Neuronal stem cell (in vitro differentiated cells): ENCODE data around the gene PIP5K1C.

ENCODE experiments used
- DNase-seq: peaks from one replicate; pipeline ENCODE4 v3.0.0-alpha.2; 2013; ENCODE audit warnings: low spot score
- H2AFZ ChIP-seq: one replicate; pipeline ENCODE4 v1.6.1; 2013; ENCODE audit warnings: mild to moderate bottlenecking, low read length, inconsistent platforms
- H2AK5ac ChIP-seq: 2 replicates; pipeline ENCODE4 v1.6.1; 2013; ENCODE audit warnings: low read depth, mild to moderate bottlenecking, inconsistent platforms, low read length, moderate library complexity, mixed read lengths
- H2BK120ac ChIP-seq: 2 replicates; pipeline ENCODE4 v1.6.1; 2013; ENCODE audit warnings: low read depth, mild to moderate bottlenecking, inconsistent platforms, low read length, moderate library complexity, mixed read lengths
- H2BK12ac ChIP-seq: one replicate; pipeline ENCODE4 v1.6.1; 2013; ENCODE audit warnings: low read length, inconsistent platforms
- H2BK15ac ChIP-seq: 2 replicates; pipeline ENCODE4 v1.6.1; 2013; ENCODE audit warnings: mild to moderate bottlenecking, low read length, inconsistent platforms, mixed read lengths
- H2BK5ac ChIP-seq: one replicate; pipeline ENCODE4 v1.6.1; 2013; ENCODE audit warnings: inconsistent platforms, mild to moderate bottlenecking, low read length, moderate library complexity
- H3K14ac ChIP-seq: one replicate; pipeline ENCODE4 v1.6.1; 2013; ENCODE audit warnings: low read length, inconsistent platforms
- H3K18ac ChIP-seq: 2 replicates; pipeline ENCODE4 v1.6.1; 2013; ENCODE audit warnings: low read length, inconsistent platforms
- H3K23ac ChIP-seq: 2 replicates; pipeline ENCODE4 v1.6.1; 2013; ENCODE audit warnings: low read depth, mild to moderate bottlenecking, mixed read lengths, low read length, inconsistent platforms; ENCODE audit not compliant: poor library complexity
- H3K27ac ChIP-seq: replicated peaks from 3 replicates; pipeline ENCODE4 v1.5.1; 2013; ENCODE audit warnings: low read length, inconsistent platforms
- H3K27me3 ChIP-seq, 3 experiments: 2 replicates each; pipeline ENCODE4 v1.6.1; 2013; ENCODE audit warnings: low read length in 3 of 3, mild to moderate bottlenecking in 2 of 3, inconsistent platforms in 1 of 3, low read depth in 1 of 3, mixed read lengths in 1 of 3, moderate library complexity in 1 of 3; ENCODE audit not compliant: control insufficient read depth in 3 of 3, insufficient read depth in 3 of 3
- H3K36me3 ChIP-seq, 2 donors: replicated peaks in 1 of 2; 2 replicates each; pipeline ENCODE4 v1.6.1; 2013; ENCODE audit warnings: low read length in 2 of 2; ENCODE audit not compliant: control insufficient read depth in 2 of 2, insufficient read depth in 2 of 2
- H3K4ac ChIP-seq: 2 replicates; pipeline ENCODE4 v1.6.1; 2013; ENCODE audit warnings: inconsistent platforms, mild to moderate bottlenecking, low read length, moderate library complexity
- H3K4me1 ChIP-seq, 2 donors: 1 replicate in 1 of 2; 2 replicates in 1 of 2; pipeline ENCODE4 v1.6.1; 2013; ENCODE audit warnings: low read length in 2 of 2, low read depth in 1 of 2; ENCODE audit not compliant: control insufficient read depth in 2 of 2, insufficient read depth in 1 of 2
- H3K4me2 ChIP-seq: one replicate; pipeline ENCODE4 v1.6.1; 2013; ENCODE audit warnings: mild to moderate bottlenecking, low read length, inconsistent platforms; ENCODE audit not compliant: insufficient read depth, poor library complexity, severe bottlenecking
- H3K4me3 ChIP-seq, 2 donors: 2 replicates each; pipeline ENCODE4 v1.5.1; 2013; ENCODE audit warnings: low read length in 2 of 2, mild to moderate bottlenecking in 2 of 2, inconsistent platforms in 1 of 2, moderate library complexity in 1 of 2
- H3K79me1 ChIP-seq: one replicate; pipeline ENCODE4 v1.6.1; 2013; ENCODE audit warnings: low read depth, mild to moderate bottlenecking, inconsistent platforms, low read length, moderate library complexity
- H3K9ac ChIP-seq: one replicate; pipeline ENCODE4 v1.6.1; 2013; ENCODE audit warnings: mild to moderate bottlenecking, low read depth, low read length, inconsistent platforms; ENCODE audit not compliant: poor library complexity
- H3K9me3 ChIP-seq, 2 donors: replicated peaks in 1 of 2; 2 replicates each; pipeline versions ENCODE3 to v1.6.1; 2013; ENCODE audit warnings: low read length in 2 of 2, mild to moderate bottlenecking in 2 of 2, inconsistent platforms in 1 of 2, low read depth in 1 of 2, mixed read lengths in 1 of 2, moderate library complexity in 1 of 2; ENCODE audit not compliant: control insufficient read depth in 2 of 2, insufficient read depth in 1 of 2
- H4K8ac ChIP-seq: one replicate; pipeline ENCODE4 v1.6.1; 2013; ENCODE audit warnings: low read depth, mild to moderate bottlenecking, inconsistent platforms, low read length, moderate library complexity
- H4K91ac ChIP-seq: one replicate; pipeline ENCODE4 v1.6.1; 2013; ENCODE audit warnings: low read length, low read depth, mild to moderate bottlenecking, inconsistent platforms; ENCODE audit not compliant: poor library complexity
- WGBS, 2 donors: extraction: QIAGEN DNeasy Blood & Tissue Kit; methylation state at CpG; one replicate each; pipeline ENCODE4 v1.1.7; 2013; ENCODE audit warnings: missing lambda C conversion rate in 2 of 2, mixed read lengths in 1 of 2; ENCODE audit not compliant: insufficient read length in 2 of 2, insufficient replicate concordance in 1 of 2; ENCODE audit errors: extremely low coverage in 2 of 2; 5-methylcytosine and 5-hydroxymethylcytosine counted together

Gene PIP5K1C

DNA sequence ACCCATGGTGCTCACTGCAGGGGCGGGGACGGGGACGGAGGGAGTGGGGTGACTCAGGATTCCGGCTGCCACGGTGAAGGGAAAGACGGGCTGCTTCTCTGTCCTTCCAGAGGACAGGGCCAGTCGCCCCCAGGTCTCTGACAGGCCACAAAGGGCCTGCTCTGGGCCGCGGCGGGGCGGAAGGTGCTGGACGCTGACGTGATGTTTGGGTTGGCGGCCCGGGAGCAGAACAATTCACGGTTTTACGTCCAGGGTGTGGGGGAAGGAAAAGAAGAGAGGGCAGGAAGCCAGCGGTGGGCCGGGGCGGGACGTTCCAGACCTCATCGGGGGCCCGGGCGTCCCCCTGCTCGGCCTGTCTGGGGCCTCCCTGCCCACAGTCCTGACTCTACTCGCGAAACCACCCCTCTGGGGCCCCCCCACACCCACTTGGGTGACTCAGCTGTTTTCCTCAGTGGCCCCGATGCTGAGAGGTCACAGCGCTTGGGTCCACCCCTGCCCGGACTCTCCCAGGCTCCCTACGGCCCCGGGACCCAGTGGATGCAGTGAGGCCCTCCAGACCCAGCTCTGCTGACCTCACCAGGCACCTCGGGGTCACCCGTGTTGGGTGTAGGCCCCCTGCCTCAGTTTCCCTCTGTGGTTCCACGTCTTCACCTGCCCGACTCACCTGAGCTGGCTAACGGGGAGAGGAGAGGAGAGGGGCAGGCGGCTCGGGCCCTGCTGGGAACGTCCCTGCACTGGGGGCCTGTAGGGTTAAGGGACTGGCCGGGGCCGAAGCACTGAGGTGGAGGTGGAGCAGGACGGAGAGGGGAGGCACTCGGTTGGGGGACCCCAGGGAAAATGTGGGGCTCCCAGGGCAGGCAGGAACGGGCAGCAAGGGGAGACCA, 29.2 kb downstream of the PIP5K1C start:
- Histone ChIP-seq H2BK12ac (peak overlapping the region; percentile 12), H3K36me3 (peaks cover 3 to 8% of the 10 kb centered on the region in 2 donors), H2BK15ac (peak overlapping the region; percentile 58), H3K9me3 (peaks cover 0 to 2% of the 10 kb centered on the region in 2 donors), H3K4me1 (peaks cover 42 to 47% of the 10 kb centered on the region in 2 donors), H3K14ac (no peak overlapping the region), H2BK5ac (peak overlapping the region; percentile 95), H3K18ac (peak overlapping the region; percentile 44), H3K23ac (peak overlapping the region; percentile 95), H3K4me3 (no peak overlapping the region), H3K4me2 (no peak overlapping the region), H2BK120ac (peak overlapping the region; percentile 91), H4K91ac (no peak overlapping the region), H3K27ac (peak overlapping the region; percentile 43), H2AK5ac (peak overlapping the region; percentile 94), H3K79me1 (peaks cover 30% of the 10 kb centered on the region), H4K8ac (peak overlapping the region; percentile 43), H3K27me3 (no peaks in the 10 kb centered on the region), H3K4ac (no peak overlapping the region), H3K9ac (peak overlapping the region; percentile 44), H2AFZ (no peak overlapping the region)
- no CpG with 5 or more reads among the region's 45 CpGs for WGBS, 2 donors
- no peak for DNase-seq

DNA sequence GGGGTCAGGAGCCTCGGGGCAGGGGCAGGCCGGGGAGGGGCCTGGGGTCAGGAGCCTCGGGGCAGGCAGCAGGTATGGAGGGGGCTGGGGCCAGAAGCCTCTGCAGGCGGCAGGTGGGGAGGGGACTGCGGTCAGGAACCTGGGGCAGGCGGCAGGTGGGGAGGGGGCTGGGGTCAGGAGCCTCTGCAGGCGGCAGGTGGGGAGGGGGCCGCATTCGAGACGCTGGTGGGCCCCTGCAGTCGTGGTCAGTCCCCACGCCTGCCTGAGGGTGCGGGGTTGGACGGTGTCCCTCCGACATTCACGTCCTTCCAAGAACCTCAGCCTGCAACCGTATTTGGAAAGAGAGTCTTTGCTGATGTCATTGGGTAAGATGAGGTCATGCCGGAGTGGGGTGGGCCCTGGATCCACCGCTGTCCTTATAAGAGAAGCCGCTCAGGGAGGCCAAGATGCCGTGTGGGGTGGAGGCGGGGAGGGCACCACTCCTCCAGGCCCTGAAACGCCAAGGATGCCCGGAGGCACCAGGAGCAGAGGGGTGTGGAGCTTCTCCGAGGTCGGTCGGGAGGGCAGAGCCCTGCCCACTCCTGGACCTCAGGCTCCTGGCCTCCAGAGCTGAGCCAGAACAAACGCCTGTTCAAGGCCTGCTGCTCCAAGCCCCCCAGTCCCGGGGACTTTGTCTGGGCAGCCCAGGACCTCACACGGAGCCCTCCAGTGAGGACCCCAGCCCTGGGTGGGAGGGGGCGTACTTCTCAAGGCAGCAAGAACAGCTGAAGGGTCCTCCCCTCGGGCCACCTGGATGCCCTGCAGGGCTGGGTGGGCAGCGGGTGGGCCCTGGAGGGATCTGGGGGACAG, 30.1 kb downstream of the PIP5K1C start:
- Histone ChIP-seq H2BK12ac (no peak overlapping the region), H3K79me1 (peaks cover 32% of the 10 kb centered on the region), H3K9ac (peak overlapping the region; percentile 60), H3K36me3 (peaks cover 3 to 11% of the 10 kb centered on the region in 2 donors), H3K4me1 (peaks cover 42 to 47% of the 10 kb centered on the region in 2 donors), H4K91ac (no peak overlapping the region), H3K4ac (no peak overlapping the region), H2BK120ac (peak overlapping the region; percentile 91), H3K4me2 (no peak overlapping the region), H3K23ac (peak overlapping the region; percentile 95), H3K14ac (no peak overlapping the region), H3K27me3 (no peaks in the 10 kb centered on the region), H2BK15ac (peak overlapping the region; percentile 58), H3K18ac (peak overlapping the region; percentile 83), H2AFZ (no peak overlapping the region), H3K27ac (peak overlapping the region; percentile 49), H3K9me3 (peaks cover 0 to 2% of the 10 kb centered on the region in 2 donors), H2BK5ac (peak overlapping the region; percentile 95), H2AK5ac (peak overlapping the region; percentile 94), H3K4me3 (no peak overlapping the region), H4K8ac (no peak overlapping the region)
- WGBS, 2 donors, result no CpG with 5 or more reads among the region's 33 CpGs
- no peak for DNase-seq

DNA sequence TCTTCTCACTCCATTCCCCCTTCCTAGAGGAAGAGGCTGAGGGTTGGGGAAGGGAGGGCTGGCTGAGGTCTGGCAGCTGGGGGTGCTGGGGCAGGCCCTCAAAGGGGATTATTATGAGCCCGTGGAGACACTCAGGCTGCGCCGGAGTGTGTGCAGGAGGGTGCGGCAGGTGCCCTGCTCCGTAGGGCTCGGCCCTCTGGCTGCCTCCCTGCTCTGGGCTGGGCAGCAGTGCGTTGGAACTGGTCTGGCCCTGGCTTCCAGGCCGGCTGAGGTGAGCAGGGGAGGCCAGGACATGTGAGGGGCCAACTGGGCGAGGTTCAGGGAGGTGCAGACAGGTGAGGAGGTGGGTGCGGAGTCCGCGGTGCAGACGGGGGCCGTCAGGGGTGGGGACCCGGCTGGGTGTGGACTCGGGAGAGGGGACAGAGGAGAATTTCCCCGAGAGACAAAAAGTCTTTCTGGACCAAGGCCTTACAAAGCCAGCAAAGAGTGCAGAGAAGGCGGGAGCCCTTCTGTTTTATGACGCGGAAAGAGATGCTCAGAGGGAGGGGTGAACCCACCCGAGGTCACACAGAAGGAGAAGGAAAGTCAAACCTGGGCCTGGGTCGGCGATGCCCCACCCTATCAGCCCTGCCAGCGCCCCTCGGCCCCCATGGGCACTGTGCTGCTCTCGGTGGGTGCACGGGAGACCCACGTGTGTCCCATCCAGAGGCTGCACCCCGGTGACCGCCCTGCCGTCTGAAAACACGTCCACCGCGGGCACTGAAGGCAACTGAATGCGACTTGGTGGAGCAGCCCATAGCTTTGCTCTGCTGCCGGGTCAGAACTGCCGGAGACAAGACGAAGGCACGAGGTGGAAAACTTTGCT, 31.0 kb downstream of the PIP5K1C start:
- Histone ChIP-seq H2BK5ac (peak overlapping the region; percentile 95), H3K79me1 (peaks cover 32% of the 10 kb centered on the region), H4K8ac (no peak overlapping the region), H3K18ac (peak overlapping the region; percentile 87), H2AFZ (no peak overlapping the region), H3K9ac (peak overlapping the region; percentile 70), H3K4me2 (peak overlapping the region; percentile 2), H2BK15ac (peak overlapping the region; percentile 69), H3K4me3 (no peak overlapping the region), H3K4ac (peak overlapping the region; percentile 84), H2BK12ac (peak overlapping the region; percentile 73), H3K23ac (peak overlapping the region; percentile 80), H3K4me1 (peaks cover 42 to 47% of the 10 kb centered on the region in 2 donors), H3K27me3 (no peaks in the 10 kb centered on the region), H2AK5ac (peak overlapping the region; percentile 83), H4K91ac (no peak overlapping the region), H3K27ac (peak overlapping the region; percentile 24), H2BK120ac (no peak overlapping the region), H3K14ac (peak overlapping the region; percentile 97), H3K9me3 (peaks cover 0 to 2% of the 10 kb centered on the region in 2 donors), H3K36me3 (peaks cover 10 to 19% of the 10 kb centered on the region in 2 donors)
- no CpG with 5 or more reads among the region's 39 CpGs for WGBS, 2 donors
- no peak for DNase-seq
